ENCODE results near the gene EDA.
"Not testable (repeated sequence)": the region's sequence is repeated elsewhere in the genome, so short reads cannot be mapped to it uniquely, and the experiment has no call there.

The EDA gene

DNA sequence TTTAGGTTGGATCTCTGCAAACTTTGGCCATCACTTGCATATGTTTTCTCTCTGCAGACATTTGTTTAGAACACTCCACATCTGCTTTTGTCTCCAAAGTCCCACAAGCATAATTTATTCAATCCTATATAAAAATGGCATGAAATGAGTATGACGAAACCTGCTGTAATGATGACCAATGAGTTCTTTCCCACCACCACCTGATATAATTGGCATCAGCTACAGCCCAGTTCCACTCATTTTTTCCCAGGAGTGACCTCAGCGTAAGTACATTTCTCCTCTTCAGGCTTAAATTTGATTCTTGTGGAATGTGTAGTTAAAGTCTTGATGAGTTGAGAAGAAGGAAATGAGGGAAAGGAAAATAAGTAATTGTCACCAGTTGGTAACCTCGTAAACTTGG is 228.7 kb downstream of the EDA start:
- TF ChIP-seq, protein P1, sequence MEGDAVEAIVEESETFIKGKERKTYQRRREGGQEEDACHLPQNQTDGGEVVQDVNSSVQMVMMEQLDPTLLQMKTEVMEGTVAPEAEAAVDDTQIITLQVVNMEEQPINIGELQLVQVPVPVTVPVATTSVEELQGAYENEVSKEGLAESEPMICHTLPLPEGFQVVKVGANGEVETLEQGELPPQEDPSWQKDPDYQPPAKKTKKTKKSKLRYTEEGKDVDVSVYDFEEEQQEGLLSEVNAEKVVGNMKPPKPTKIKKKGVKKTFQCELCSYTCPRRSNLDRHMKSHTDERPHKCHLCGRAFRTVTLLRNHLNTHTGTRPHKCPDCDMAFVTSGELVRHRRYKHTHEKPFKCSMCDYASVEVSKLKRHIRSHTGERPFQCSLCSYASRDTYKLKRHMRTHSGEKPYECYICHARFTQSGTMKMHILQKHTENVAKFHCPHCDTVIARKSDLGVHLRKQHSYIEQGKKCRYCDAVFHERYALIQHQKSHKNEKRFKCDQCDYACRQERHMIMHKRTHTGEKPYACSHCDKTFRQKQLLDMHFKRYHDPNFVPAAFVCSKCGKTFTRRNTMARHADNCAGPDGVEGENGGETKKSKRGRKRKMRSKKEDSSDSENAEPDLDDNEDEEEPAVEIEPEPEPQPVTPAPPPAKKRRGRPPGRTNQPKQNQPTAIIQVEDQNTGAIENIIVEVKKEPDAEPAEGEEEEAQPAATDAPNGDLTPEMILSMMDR (IDR thresholded peaks at IDR 0.05; ENCODE audit: insufficient read depth, low read depth, low read length, missing control alignments) = no peak
- DNase-seq (ENCODE audit: low read depth) = no peak
- no peak overlapping the region for H3K4me3 ChIP-seq (ENCODE audit: low read length)

GRCh38 chrX:69859999-69860398 is 244.1 kb downstream of the EDA start:
- DNase-seq (ENCODE audit: low read depth); H3K4me3 ChIP-seq (ENCODE audit: low read length): not testable (repeated sequence)

DNA sequence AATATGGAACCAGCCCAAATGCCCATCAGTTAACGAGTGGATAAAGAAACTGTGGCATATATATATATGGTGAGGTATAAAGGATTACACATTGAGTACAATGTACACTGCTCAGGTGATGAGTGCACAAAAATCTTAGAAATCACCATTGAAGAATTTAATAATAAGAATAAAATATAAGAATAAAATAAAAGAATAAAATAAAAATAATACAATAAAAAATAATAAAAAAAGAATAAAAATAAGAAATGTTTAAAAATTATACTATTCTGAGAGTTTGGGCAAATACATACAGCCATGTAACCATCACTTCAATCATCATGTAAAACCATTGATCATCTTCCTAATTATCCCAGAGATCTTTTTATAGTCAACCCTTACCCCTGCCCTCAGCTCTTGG is 260.3 kb downstream of the EDA start:
- TF ChIP-seq, protein P1 (IDR thresholded peaks at IDR 0.05; ENCODE audit: insufficient read depth, low read depth, low read length, missing control alignments) = no peak
- DNase-seq (ENCODE audit: low read depth) = no peak
- H3K4me3 ChIP-seq (ENCODE audit: low read length) = no peak overlapping the region

- TF ChIP-seq, protein P1 (IDR thresholded peaks at IDR 0.05; ENCODE audit: insufficient read depth, low read depth, low read length, missing control alignments) = no peak
- no peak overlapping the region for H3K4me3 ChIP-seq (ENCODE audit: low read length)
- no peak for DNase-seq (ENCODE audit: low read depth)
Observed at GRCh38 chrX:69884210-69884609, 268.3 kb downstream of the EDA start.

DNA sequence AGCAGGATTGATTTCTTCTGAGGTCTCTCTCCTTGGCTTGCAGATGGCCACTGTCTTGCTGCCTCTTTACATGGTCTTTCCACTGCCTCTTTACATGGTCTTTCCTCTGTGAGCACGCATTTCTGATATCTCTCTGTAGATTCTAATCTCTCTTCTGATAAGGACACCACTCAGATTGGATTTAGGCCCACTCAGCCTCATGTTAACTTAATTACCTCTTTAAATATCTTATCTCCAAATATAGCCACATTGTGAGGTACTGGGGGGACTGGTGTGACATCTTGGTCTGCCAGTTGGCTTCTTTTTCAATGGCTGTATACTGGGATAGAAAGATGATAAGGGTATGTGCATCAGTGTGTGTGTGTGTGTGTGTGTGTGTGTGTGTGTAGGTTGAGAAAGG is 280.1 kb downstream of the EDA start:
- TF ChIP-seq, protein P1 (IDR thresholded peaks at IDR 0.05; ENCODE audit: insufficient read depth, low read depth, low read length, missing control alignments) = no peak
- DNase-seq (ENCODE audit: low read depth) = no peak
- H3K4me3 ChIP-seq (ENCODE audit: low read length) = no peak overlapping the region

DNA sequence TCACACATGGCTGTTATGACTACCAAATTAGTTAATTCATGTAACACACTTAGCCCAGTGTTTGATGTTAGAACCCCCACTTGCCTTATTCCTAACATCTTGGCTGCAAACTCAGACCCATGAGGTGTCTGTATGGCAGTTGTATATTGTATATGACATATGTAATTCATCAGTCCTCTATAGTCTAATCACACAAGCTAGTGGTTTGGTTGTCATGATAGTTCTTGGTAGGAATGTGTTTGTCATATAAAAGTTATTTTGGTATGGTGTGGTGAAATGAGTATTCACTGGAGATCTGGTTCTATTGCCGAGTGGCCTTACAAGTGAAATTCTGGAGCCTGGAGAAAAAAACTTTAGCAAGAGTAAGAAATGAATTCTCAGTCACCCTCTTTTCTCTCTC is 284.6 kb downstream of the EDA start:
- no peak for DNase-seq (ENCODE audit: low read depth)
- no peak overlapping the region for H3K4me3 ChIP-seq (ENCODE audit: low read length)
- TF ChIP-seq, protein P1 (IDR thresholded peaks at IDR 0.05; ENCODE audit: insufficient read depth, low read depth, low read length, missing control alignments) = no peak

DNA sequence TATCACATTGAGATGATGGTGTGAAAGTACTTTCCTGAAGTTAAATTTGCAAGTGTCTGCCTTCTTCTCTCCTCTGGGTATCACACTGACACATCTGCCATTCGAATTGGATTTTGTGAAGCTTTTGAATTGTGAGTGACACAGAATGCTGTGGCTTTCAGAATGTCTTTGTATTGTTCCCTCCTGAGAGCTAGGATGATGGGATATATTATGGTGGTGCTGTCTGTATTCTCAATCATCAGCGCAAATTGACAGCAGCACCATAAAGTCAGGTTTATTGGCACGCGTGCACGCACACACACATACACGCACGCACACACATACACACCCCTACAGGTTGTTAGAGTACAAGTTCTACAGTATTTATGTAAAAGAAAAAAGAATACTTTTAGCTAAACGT is 290.5 kb downstream of the EDA start:
- TF ChIP-seq, protein P1 (IDR thresholded peaks at IDR 0.05; ENCODE audit: insufficient read depth, low read depth, low read length, missing control alignments) = no peak

DNA sequence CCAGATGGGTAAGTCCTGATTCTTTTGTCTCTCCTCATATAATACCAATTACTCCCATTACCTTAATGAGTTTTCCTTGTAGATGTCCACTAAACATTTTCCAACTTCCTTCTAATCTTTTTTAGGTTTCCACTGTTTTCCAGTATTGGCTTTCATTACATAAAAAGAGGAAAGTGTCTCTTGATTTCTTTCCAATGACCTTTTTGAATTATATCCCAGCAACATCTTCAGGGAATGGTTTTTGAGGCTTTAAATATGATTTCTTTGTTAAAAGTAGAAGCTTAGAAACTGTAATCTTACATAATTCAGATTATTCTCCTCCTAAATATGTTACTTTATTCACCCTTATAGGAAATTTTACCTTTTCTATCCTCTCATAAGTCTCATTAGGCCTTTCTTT is 298.9 kb downstream of the EDA start:
- no peak overlapping the region for H3K4me3 ChIP-seq (ENCODE audit: low read length)
- DNase-seq (ENCODE audit: low read depth) = no peak
- TF ChIP-seq, protein P1 (IDR thresholded peaks at IDR 0.05; ENCODE audit: insufficient read depth, low read depth, low read length, missing control alignments) = no peak

More for the DNA sequence above, 290.5 kb downstream of the EDA start:
- no peak for DNase-seq (ENCODE audit: low read depth)
- H3K4me3 ChIP-seq (ENCODE audit: low read length) = no peak overlapping the region
